H7 (cell line): ENCODE results near the gene KSR1. TPM values are rescaled to one million over a fixed set of nuclear protein-coding genes. Genes with fewer than 3 reads are reported as not detected.
A peak's percentile ranks its signal among the peaks of the same experiment; 100 is the strongest.
"Not testable (repeated sequence)": the region's sequence is repeated elsewhere in the genome, so short reads cannot be mapped to it uniquely, and the experiment has no call there.

Experiments used
- DNase-seq: peaks from one replicate; pipeline ENCODE4 v3.0.0; 2012
- H3K27me3 ChIP-seq: 2 replicates; pipeline ENCODE4 v1.6.0; 2011; ENCODE audit warnings: mild to moderate bottlenecking, low read length; ENCODE audit not compliant: control insufficient read depth, insufficient read depth
- H3K36me3 ChIP-seq: replicated peaks from 2 replicates; pipeline ENCODE4 v1.5.1; 2011; ENCODE audit warnings: low read length; ENCODE audit not compliant: control insufficient read depth, insufficient read depth
- H3K4me3 ChIP-seq: 2 replicates; pipeline ENCODE4 v1.5.1; 2011; ENCODE audit warnings: low read depth, mild to moderate bottlenecking, control low read depth, low read length, moderate library complexity; ENCODE audit not compliant: insufficient read depth
- total RNA-seq: library from RNA; depleted of rRNA; stranded (reverse); fragments of >200 nt; shearing (Covaris generic); gene quantifications from 2 replicates; pipeline ENCODE4 v1.2.3, GENCODE V29; 2014; rRNA removed

The KSR1 gene
- 30.4 and 31.2 TPM in 2 replicates for total RNA-seq

DNA sequence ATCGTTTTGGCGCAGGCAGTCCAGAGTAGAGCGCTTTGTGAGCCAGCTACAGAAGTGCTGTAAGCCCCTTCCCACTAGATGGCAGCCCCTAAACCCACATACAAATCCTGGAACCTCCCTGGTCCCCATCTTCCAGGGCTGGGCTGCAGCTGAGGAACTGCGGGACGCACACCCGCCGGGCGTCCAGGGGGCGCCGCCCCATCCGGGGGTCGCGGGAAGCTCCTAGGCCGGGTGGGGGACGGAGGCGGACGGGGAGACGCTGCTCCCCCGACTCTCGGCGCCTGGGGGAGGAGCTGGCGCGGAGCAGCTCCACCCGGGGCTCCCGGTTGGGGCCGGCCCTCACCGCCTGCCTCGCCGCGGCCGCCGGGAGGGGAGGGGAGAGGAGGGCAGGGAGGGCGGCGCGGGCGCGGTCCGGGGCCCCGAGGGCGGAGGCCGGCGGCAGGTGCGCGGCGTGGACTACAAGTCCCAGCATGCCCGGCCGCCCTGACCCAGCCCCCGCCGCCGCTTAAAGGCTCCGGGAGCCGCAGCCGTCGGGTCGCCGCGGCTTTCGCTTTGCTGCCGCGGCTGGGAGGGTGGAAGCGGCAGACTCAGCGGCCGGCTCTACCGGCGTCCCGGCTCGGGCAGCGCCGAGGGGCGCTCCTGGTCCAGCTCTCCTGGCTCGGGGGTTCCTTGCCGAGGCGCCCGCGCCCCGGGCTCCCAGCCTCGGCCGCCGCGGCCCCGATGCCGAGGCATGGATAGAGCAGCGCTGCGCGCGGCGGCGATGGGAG is at the start of gene KSR1:
KSR1 (plus strand) TSS at position 535 of the 767 bp plus-strand sequence; CDS start at position 731, 196 bp downstream.
- DNase-seq = peak; percentile 98
- H3K27me3 ChIP-seq = 0 out of 2 replicates have a peak, but pooled peaks cover 1% of the 10 kb centered on the region
- peak within 1 kb of the TSS; percentile 76 for H3K4me3 ChIP-seq
- no peaks in the 10 kb centered on the region for H3K36me3 ChIP-seq

DNA sequence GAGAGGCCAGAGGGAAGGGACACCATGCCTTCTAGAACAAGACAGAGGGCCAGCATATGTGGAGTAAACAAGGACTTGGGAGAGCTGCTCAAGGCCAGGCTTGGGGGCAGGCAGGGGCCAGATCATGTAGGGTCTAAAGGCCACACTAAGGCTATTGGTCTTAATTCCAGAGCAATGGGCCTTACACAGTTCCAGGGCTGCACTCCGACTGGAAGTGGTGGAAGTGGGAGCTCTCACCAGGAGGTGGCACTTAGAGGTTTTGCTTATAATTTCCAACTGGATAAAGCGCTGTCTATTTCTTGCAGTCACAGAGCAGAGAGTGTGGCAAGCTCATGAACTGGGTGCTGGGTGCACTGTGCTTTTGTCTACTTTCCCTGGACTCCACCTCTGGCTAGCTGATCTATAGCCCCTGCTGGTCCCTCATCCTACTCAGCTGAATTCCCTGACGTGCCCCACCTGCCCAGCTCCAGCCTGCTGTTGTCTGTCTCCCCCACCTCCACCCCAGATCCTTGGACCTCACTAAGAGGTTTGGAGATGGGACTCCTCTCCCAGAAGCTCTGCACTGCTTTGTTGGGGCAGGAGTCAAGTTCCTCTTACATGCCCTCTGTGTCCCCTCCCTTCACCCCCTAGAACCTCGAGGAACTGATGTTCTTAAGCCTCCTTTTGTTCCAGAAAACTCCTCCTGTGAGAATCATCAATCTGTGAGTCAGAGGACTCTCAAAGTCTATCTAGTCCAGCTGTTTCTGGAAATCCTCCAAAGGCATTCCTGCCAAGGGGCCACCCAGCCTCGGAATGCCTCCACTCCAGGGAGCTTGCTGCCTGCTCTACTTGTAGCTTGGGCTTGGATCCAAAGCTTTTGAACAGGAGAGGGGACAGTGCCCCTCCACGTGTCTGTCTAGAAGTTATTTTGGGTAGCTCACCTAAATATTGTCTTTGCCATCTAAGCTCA is 48.1 kb upstream of the KSR1 start:
- DNase-seq = no peak
- Histone ChIP-seq H3K27me3 (no peaks in the 10 kb centered on the region; the same call in 1 of the 2 replicates), H3K36me3 (no peaks in the 10 kb centered on the region), H3K4me3 (no peak overlapping the region)

GRCh38 chr17:27408891-27409290 is 47.4 kb upstream of the KSR1 start:
- no peak for DNase-seq
- Histone ChIP-seq H3K4me3 (no peak overlapping the region), H3K27me3 (no peaks in the 10 kb centered on the region; the same call in 1 of the 2 replicates), H3K36me3 (no peaks in the 10 kb centered on the region)

- H3K36me3 ChIP-seq, H3K4me3 ChIP-seq, DNase-seq, H3K27me3 ChIP-seq: not testable (repeated sequence)
Observed at GRCh38 chr17:27412158-27412557, 44.1 kb upstream of the KSR1 start.

GRCh38 chr17:27413315-27413714 is 42.9 kb upstream of the KSR1 start:
- Histone ChIP-seq H3K4me3 (no peak overlapping the region), H3K27me3 (no peaks in the 10 kb centered on the region; the same call in 1 of the 2 replicates), H3K36me3 (no peaks in the 10 kb centered on the region)
- DNase-seq = no peak

DNA sequence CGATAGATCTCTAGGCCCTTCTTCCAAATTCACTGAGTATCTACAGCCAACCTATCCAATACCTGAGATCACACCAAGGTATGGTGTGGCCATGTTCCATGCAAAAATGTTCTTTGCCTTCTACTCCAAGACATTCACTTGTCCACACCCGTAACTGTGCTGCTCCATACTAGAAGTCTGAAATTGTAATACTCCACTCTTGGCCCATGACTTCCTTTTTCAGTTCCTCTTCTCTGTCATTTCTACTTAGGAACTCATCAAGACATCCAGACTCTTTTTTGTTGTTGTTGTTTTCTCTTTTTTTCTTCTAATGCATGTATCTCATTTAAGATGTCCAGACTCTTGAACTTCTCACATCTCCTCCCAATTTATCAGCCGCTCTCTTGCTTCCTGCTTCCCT is 42.5 kb upstream of the KSR1 start:
- Histone ChIP-seq H3K27me3 (no peaks in the 10 kb centered on the region; the same call in 1 of the 2 replicates), H3K4me3 (no peak overlapping the region), H3K36me3 (no peaks in the 10 kb centered on the region)
- DNase-seq = no peak

DNA sequence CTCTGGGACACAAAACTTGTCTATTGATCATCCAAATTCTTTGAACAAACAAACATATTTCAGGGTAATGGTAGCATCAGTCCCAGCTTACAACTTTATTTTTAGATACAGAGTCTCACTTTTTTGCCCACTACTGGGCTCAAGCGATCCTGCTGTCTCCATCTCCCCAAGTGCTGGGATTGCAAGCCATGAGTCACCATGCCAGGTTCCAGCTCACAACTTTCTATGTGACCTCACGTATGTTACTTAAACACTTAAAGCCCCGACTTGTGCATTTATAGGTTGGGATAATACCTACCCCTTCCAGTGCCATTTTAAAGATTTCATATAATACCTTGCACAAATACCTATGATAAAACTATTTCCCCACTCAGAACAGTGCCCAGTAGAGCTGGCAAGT is 42.0 kb upstream of the KSR1 start:
- no peak for DNase-seq
- no peaks in the 10 kb centered on the region for H3K36me3 ChIP-seq
- no peak overlapping the region for H3K4me3 ChIP-seq
- H3K27me3 ChIP-seq = no peaks in the 10 kb centered on the region; the same call in 1 of the 2 replicates

DNA sequence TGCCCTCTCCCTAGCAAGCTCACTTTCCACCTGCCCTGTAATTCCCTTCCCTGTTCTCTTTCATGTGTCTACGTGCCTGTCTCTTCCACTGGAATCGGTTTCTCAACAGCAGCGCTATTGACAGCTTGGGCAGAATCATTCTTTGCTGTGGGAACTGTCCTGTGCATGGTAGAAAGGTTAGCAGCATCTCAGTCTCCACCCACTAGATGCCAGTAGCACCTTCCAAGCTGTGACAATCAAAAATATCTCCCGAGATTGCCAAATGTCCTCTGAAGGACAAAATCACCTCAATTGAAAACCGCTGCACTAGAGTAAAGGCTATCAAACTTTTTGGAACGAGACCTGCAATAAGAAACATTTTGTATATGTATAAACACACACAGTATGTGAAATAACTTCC is 41.6 kb upstream of the KSR1 start:
- Histone ChIP-seq H3K4me3 (no peak overlapping the region), H3K36me3 (no peaks in the 10 kb centered on the region), H3K27me3 (no peaks in the 10 kb centered on the region)
- DNase-seq = no peak

GRCh38 chr17:27415120-27415795 is 41.0 kb upstream of the KSR1 start:
- no peak overlapping the region for H3K4me3 ChIP-seq
- no peaks in the 10 kb centered on the region for H3K27me3 ChIP-seq
- H3K36me3 ChIP-seq = no peaks in the 10 kb centered on the region
- no peak for DNase-seq

DNA sequence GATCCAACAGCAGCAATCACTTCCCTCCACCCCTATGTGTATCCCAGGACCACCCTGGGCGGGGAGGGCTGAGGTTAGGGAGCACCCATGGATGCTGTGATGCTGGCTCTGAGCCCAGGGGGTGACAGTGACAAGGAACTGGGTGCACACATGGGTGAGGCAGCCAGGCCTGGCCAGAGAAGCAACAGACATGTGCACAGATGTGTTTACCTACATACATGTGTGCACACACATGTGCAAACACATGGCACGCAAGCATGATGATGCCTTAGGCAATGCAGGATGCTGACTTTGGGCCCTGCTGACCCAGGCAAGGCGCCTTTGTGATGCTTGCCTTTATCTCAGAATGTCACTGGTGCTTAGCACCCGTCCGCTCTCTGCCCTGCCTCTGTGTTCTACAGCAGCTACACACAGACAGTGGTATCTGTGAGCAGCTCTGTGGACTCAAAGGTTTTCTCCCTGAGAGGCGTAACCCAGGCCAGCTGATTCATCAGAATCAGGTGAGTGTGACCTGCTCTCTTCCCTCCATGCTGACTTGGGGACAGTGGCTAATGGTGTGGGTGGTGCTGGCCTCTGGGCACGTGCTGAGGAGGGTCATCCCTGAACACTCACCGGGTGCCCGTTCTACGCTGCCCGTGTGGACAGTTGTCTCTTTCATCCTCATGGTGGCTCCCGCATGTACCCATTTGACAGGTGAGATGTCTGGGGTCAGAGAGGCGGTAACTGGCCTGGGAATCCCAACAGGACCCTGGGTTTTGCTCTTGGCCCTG is 38.5 kb upstream of the KSR1 start:
- Histone ChIP-seq H3K36me3 (no peaks in the 10 kb centered on the region), H3K4me3 (no peak overlapping the region), H3K27me3 (no peaks in the 10 kb centered on the region)
- DNase-seq = no peak

GRCh38 chr17:27418366-27418615 is 38.0 kb upstream of the KSR1 start:
- H3K36me3 ChIP-seq = no peaks in the 10 kb centered on the region
- no peaks in the 10 kb centered on the region for H3K27me3 ChIP-seq
- DNase-seq = no peak
- no peak overlapping the region for H3K4me3 ChIP-seq

DNA sequence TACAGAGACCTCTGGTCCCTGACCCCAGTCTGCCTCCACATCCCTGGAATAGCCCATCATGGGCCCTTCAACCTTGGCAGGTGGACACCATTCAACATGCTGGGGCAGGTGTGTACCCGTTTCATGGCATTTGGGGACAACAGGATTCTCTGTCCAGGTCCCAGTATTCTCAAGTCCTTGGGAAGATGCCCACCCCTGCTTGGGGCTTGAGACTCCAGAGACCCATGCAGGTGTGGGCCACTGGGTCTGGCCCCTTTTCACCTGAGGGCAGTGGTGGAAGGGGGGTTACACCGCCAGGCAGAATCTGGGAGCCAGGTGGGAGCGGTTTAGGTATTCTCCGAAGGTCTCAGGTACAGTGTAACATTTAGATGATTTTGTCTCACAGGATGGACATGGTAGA is 37.1 kb upstream of the KSR1 start:
- Histone ChIP-seq H3K36me3 (no peaks in the 10 kb centered on the region), H3K27me3 (no peaks in the 10 kb centered on the region), H3K4me3 (no peak overlapping the region)
- DNase-seq = no peak

DNA sequence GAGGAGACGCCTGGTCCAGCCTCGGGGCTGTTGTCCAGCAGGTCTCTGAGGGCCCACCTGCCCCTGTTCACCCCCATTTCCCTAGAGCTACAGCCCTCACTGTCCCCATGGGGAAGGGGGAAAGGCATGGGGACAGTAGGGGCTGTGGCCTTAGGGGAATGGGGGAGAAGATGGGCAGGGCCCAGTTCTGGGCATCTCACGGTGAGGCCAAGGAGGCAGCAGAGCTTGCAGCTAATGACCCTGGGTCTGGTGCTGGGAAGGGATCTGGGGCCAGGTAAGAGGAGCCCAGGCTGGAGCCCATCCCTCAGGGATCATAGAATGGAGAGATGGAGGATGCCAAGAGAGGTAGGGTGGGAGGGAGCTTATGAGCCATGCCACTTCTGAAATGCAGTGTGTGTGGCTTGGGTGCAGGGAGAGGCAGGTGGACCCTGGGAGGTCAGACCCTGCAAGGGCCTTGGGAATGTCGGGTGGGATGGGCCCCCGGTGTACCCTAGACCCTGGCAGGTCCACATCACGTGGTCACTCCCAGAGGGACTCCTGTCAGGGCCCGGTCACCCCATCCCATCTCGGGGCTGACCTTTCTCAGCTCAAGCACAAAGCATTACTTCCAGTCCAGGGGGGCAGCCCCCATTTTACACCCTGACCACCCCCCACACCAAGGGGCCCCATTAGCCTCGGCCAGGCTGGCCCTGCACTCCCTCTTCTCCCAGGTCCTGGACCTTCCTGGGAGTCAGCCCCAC is 35.9 kb upstream of the KSR1 start:
- Histone ChIP-seq H3K36me3 (no peaks in the 10 kb centered on the region), H3K27me3 (no peaks in the 10 kb centered on the region), H3K4me3 (no peak overlapping the region)
- no peak for DNase-seq
